DND-41 (cell line): Measurements from ENCODE around the gene GNLY.

ENCODE experiments used
- ATAC-seq: fragments of 200-7000 bp; cut with Tn5 transposase; 3 replicates; pipeline ENCODE4 v1.9.1; 2021; ENCODE audit warnings: low read depth; ENCODE audit not compliant: insufficient read depth
- DNase-seq: peaks from one replicate; pipeline ENCODE4 v3.0.0-alpha.2; 2020
- H2AFZ ChIP-seq: 2 replicates; pipeline ENCODE4 v1.6.0; 2012; ENCODE audit warnings: low read depth, low read length
- H3K27ac ChIP-seq: 2 replicates; pipeline ENCODE4 v1.5.1; 2012; ENCODE audit warnings: low read length, inconsistent platforms
- H3K27me3 ChIP-seq: fragments of 200-600 bp; sonication (generic); 2 replicates; pipeline ENCODE4 v1.6.0; 2012; ENCODE audit warnings: low read length, mild to moderate bottlenecking, inconsistent platforms; ENCODE audit not compliant: insufficient read depth, poor library complexity
- H3K36me3 ChIP-seq: 2 replicates; pipeline ENCODE4 v1.5.1; 2012; ENCODE audit warnings: low read length, inconsistent platforms; ENCODE audit not compliant: insufficient read depth
- H3K4me1 ChIP-seq: 2 replicates; pipeline ENCODE4 v1.5.1; 2012; ENCODE audit warnings: mild to moderate bottlenecking, low read length; ENCODE audit not compliant: insufficient read depth
- H3K4me2 ChIP-seq: 2 replicates; pipeline ENCODE4 v1.6.0; 2012; ENCODE audit warnings: mild to moderate bottlenecking, moderate library complexity, low read length, inconsistent platforms; ENCODE audit not compliant: insufficient read depth
- H3K4me3 ChIP-seq, 2 experiments: fragments of 200-600 bp in 1 of 2; shearing (Covaris generic) in 1 of 2; 2 replicates each; pipeline ENCODE4 v1.5.1; 2012 to 2016; ENCODE audit warnings: inconsistent platforms in 2 of 2, low read length in 2 of 2, mild to moderate bottlenecking in 2 of 2, low read depth in 1 of 2, moderate library complexity in 1 of 2
- H3K79me2 ChIP-seq: 2 replicates; pipeline ENCODE4 v1.6.0; 2012; ENCODE audit warnings: low read length, inconsistent platforms; ENCODE audit not compliant: insufficient read depth
- H3K9ac ChIP-seq: 2 replicates; pipeline ENCODE4 v1.6.0; 2012; ENCODE audit warnings: low read depth, mild to moderate bottlenecking, inconsistent platforms, low read length, moderate library complexity
- H3K9me3 ChIP-seq: 2 replicates; pipeline ENCODE4 v1.5.1; 2012; ENCODE audit warnings: low read length, moderate library complexity, mild to moderate bottlenecking, inconsistent platforms; ENCODE audit not compliant: insufficient read depth, severe bottlenecking
- H4K20me1 ChIP-seq: 2 replicates; pipeline ENCODE4 v1.6.0; 2012; ENCODE audit warnings: low read length; ENCODE audit not compliant: insufficient read depth
- EZH2 ChIP-seq: IDR thresholded peaks from 3 replicates; pipeline ENCODE4 v1.6.1; 2012; ENCODE audit warnings: borderline replicate concordance, low read depth, mild to moderate bottlenecking, moderate library complexity, low read length, inconsistent platforms; ENCODE audit not compliant: severe bottlenecking
- TF ChIP-seq, protein P1 (sequence below): IDR thresholded peaks from 2 replicates; pipeline ENCODE4 v1.5.1; 2012; ENCODE audit warnings: borderline replicate concordance, low read length, moderate library complexity, mild to moderate bottlenecking; ENCODE audit not compliant: poor library complexity, severe bottlenecking; ENCODE audit errors: extremely low read depth

The GNLY gene

GRCh38 chr2:85722519-85722918 lies 28.4 kb downstream of the GNLY start:
- ATAC-seq = no peak
- Histone ChIP-seq H3K36me3 (no peaks in the 10 kb centered on the region), H3K4me3 (no peak overlapping the region), H3K9ac (no peak overlapping the region), H3K4me2 (no peak overlapping the region), H3K79me2 (no peaks in the 10 kb centered on the region), H2AFZ (no peak overlapping the region), H3K27ac (no peak overlapping the region), H3K27me3 (no peaks in the 10 kb centered on the region), H3K9me3 (no peaks in the 10 kb centered on the region), H4K20me1 (no peaks in the 10 kb centered on the region), H3K4me1 (no peaks in the 10 kb centered on the region)
- TF ChIP-seq, protein P1, sequence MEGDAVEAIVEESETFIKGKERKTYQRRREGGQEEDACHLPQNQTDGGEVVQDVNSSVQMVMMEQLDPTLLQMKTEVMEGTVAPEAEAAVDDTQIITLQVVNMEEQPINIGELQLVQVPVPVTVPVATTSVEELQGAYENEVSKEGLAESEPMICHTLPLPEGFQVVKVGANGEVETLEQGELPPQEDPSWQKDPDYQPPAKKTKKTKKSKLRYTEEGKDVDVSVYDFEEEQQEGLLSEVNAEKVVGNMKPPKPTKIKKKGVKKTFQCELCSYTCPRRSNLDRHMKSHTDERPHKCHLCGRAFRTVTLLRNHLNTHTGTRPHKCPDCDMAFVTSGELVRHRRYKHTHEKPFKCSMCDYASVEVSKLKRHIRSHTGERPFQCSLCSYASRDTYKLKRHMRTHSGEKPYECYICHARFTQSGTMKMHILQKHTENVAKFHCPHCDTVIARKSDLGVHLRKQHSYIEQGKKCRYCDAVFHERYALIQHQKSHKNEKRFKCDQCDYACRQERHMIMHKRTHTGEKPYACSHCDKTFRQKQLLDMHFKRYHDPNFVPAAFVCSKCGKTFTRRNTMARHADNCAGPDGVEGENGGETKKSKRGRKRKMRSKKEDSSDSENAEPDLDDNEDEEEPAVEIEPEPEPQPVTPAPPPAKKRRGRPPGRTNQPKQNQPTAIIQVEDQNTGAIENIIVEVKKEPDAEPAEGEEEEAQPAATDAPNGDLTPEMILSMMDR = no peak
- TF ChIP-seq EZH2 = no peak
- DNase-seq = no peak

DNA sequence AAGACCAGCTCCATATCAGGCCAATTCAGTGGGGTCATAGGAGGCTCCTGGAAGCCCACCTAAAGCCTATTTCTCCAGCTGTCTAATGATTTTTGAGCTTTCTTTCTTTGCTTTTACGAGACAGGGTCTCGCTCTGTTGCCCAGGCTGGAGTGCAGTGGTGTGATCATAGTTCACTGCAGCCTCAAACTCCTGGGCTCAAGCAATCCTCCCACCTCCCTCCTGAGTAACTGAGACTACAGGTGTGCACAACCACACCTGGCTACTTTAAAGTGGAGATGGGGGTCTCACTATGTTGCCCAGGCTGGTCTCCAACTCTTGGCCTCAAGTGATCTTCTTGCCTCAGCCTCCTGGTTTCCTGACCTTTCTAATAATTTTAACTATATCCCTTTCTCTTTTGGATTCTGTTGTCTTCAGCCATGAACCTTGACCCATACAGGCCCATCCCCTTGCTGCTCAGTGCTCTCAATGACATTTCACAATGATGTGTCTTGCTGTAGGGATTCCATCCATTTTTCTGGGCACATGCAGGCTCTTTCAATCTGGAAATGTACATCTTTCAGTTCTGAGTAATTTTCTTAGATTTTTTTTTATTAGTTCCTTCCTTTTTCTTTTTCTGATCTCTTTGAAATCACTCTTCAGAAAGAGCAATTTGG lies 29.7 kb downstream of the GNLY start:
- peaks cover 6% of the 10 kb centered on the region for H3K27me3 ChIP-seq
- DNase-seq = no peak
- no peak overlapping the region for H3K4me3 ChIP-seq
- no peak overlapping the region for H2AFZ ChIP-seq
- no peaks in the 10 kb centered on the region for H3K9me3 ChIP-seq
- H3K4me1 ChIP-seq = no peaks in the 10 kb centered on the region
- no peak for ATAC-seq
- H3K4me2 ChIP-seq = no peak overlapping the region
- H3K79me2 ChIP-seq = no peaks in the 10 kb centered on the region
- no peak overlapping the region for H3K27ac ChIP-seq
- no peak overlapping the region for H3K9ac ChIP-seq
- TF ChIP-seq, protein P1 = no peak
- no peak for TF ChIP-seq EZH2
- H4K20me1 ChIP-seq = no peaks in the 10 kb centered on the region
- H3K36me3 ChIP-seq = no peaks in the 10 kb centered on the region

- DNase-seq (no peak), ATAC-seq (no peak)
- Histone ChIP-seq H3K27me3 (peaks cover 6% of the 10 kb centered on the region), H2AFZ (no peak overlapping the region), H3K79me2 (no peaks in the 10 kb centered on the region), H3K36me3 (no peaks in the 10 kb centered on the region), H3K4me2 (no peak overlapping the region), H3K9me3 (no peaks in the 10 kb centered on the region), H3K27ac (no peak overlapping the region), H3K4me3 (no peak overlapping the region), H3K9ac (no peak overlapping the region), H3K4me1 (no peaks in the 10 kb centered on the region), H4K20me1 (no peaks in the 10 kb centered on the region)
- TF ChIP-seq EZH2 = no peak
- TF ChIP-seq, protein P1 = no peak
Observed at GRCh38 chr2:85724731-85725181, 30.6 kb downstream of the GNLY start.
